Adrenal gland (tissue), 5 donors: ENCODE measurements around the gene PCAT7.

Experiments
- CTCF ChIP-seq, 6 experiments: fragments of 450-650 bp in 4 of 6; fragments of 200-600 bp in 2 of 6; sonication (generic) in 1 of 6; IDR thresholded peaks; 1 replicate in 5 of 6; 2 replicates in 1 of 6; pipeline versions ENCODE4 v1.5.1 to v1.8.0; 2016 to 2021; ENCODE audit warnings: antibody characterized with exemption in 6 of 6, mild to moderate bottlenecking in 2 of 6, moderate library complexity in 1 of 6
- POLR2A ChIP-seq, 2 donors: fragments of 450-650 bp; IDR thresholded peaks; one replicate each; pipeline ENCODE4 v1.6.1; 2017; ENCODE audit warnings: antibody characterized with exemption in 2 of 2, mild to moderate bottlenecking in 2 of 2, moderate library complexity in 1 of 2
- donor health status: DM: no; HTN: no; CAD: no.

- TF ChIP-seq CTCF (IDR thresholded peaks at IDR 0.05), result peak; percentile 16 to 72 (median 46)
- no peak for TF ChIP-seq POLR2A (IDR thresholded peaks at IDR 0.05)
Observed at GRCh38 chr9:94554439-94555331, at the start of gene PCAT7.
